Fibroblast of villous mesenchyme (primary cell): ENCODE measurements around the gene CCL21. TPM values are rescaled to one million over a fixed set of nuclear protein-coding genes. Genes with fewer than 3 reads are reported as not detected.
A peak's percentile ranks its signal among the peaks of the same experiment; 100 is the strongest.

Source experiments
- DNase-seq: peaks from one replicate; pipeline ENCODE4 v3.0.0-alpha.2; 2010; ENCODE audit warnings: low read depth
- H3K4me3 ChIP-seq: 2 replicates; pipeline ENCODE4 v1.5.1; 2011; ENCODE audit warnings: low read depth, mild to moderate bottlenecking, low read length
- CTCF ChIP-seq: IDR thresholded peaks from 2 replicates; pipeline ENCODE4 v1.5.1; 2012; ENCODE audit warnings: low read depth, mild to moderate bottlenecking, low read length; ENCODE audit not compliant: insufficient read depth
- total RNA-seq: library from RNA; depleted of rRNA; stranded (reverse); fragments of >200 nt; gene quantifications from 2 replicates; pipeline ENCODE4 v1.2.3, GENCODE V29; 2012

Gene CCL21
- total RNA-seq, 1 donor: not detected

- peak; percentile 2 for DNase-seq
- H3K4me3 ChIP-seq: no peak overlapping the region
- TF ChIP-seq CTCF: no peak
Measured at GRCh38 chr9:34717996-34718614, 8.2 kb upstream of the CCL21 start.

GRCh38 chr9:34716711-34717110 is 6.8 kb upstream of the CCL21 start:
- no peak for DNase-seq
- no peak for TF ChIP-seq CTCF
- H3K4me3 ChIP-seq: no peak overlapping the region

DNA sequence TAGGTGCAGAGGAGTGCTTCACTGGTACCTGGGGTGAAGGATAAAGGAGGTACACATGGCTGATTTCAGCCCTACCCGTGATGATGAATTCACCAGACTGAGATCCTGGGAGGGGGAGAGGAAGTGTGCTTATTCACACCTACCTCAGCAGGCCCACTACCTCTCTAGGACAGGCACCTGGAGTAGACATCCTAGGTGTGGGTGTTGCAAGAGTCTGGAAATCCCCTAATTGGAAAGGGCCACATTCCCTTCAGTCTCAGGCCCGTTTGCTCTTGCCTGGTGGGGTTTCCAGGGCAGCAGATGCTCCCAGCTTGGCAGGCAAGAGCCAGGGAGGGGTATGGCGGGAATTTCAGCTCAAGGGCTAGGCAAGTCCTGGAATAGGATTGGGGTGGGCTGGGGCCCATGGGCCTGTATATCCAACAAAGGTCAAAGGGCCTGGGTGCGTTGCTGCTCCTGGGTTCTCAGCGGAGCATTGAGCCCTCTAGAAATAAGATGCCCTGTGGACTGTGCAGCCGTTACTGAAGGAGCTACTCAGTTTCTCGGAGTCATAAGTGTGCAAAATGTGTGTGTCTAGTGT is 5.8 kb upstream of the CCL21 start:
- TF ChIP-seq CTCF: no peak
- DNase-seq: no peak
- H3K4me3 ChIP-seq: no peak overlapping the region

DNA sequence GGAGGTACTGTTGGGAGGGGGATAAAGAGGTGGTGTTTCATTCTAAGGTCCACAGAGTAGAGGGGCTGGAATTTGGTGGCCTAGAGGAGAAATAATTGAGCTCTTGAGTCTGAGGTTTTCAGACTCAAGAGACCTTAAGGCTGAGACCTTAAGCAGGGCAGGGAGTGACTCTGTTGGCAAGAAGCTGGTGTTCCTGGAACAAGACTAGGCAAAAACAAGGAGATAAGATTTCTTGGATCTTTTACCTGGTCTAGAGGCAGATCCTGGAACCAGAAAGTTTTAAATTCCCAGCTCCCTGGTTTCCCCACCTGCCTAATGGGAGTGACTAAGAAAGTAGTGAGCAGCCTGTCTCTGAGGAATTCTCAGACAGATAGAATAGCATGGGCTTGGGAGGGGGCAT is 4.1 kb upstream of the CCL21 start:
- DNase-seq: no peak
- TF ChIP-seq CTCF: no peak

DNA sequence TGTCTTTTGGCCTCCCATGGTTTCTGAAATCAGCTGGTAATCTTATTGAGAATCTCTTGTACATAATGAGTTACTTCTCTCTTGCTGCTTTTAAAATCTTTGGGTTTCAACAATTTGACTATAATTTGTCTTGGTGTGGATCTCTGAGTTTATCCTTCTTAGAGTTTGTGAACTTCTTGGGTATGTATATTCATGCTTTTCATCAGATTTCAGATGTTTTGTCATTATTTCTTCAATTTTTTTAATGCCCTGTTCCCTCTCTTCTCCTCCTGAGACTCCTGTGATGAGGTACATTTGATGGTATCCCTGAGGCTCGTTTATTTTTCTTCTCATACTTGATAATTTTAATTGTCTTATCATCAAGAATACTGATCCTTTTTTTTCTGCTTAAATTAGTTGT is 2.2 kb upstream of the CCL21 start:
- H3K4me3 ChIP-seq: no peak overlapping the region
- DNase-seq: no peak
- no peak for TF ChIP-seq CTCF

More for the DNA sequence above, 4.1 kb upstream of the CCL21 start:
- no peak overlapping the region for H3K4me3 ChIP-seq

DNA sequence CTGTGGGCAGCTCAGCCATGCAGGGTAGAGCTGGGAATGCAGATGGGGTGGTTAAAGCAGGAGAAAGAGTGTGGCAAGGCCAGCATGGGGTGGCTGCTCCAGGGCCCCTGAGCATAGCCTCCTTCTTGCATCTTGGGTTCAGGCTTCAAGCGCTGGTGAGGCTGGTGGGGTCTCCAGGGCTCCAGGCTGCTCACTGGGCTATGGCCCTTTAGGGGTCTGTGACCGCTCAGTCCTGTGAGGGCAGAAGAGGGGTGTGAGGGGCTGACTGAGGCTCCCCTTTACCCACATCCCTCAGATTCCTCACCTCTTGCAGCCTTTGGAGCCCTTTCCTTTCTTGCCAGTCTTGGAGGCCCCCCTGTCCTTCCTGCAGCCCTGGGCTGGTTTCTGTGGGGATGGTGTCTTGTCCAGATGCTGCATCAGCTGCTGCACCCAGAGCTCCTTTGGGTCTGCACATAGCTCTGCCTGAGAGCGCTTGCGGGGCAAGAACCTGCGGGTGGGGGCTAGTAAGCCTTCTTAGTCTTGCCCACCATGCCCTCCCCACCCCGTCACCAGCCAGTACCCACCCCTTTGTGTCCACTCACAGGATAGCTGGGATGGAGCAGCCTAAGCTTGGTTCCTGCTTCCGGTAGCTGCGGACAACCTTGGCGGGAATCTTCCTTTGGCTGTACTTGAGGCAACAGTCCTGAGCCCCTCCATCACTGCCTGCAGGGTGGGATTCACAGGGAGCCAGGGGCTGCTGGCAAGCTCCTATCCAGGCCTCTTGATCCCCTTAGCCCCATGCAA is 549 bp downstream of the CCL21 start:
- TF ChIP-seq CTCF: no peak
- DNase-seq: no peak
- H3K4me3 ChIP-seq: no peak overlapping the region

GRCh38 chr9:34707130-34707529 is 2.8 kb downstream of the CCL21 start:
- TF ChIP-seq CTCF: no peak
- H3K4me3 ChIP-seq: no peak overlapping the region
- DNase-seq: no peak
